HG02610 (cell line): ENCODE measurements around the gene EHBP1L1.
A peak's percentile ranks its signal among the peaks of the same experiment; 100 is the strongest.
"Not testable (repeated sequence)": the region's sequence is repeated elsewhere in the genome, so short reads cannot be mapped to it uniquely, and the experiment has no call there.

ENCODE experiments used
- ATAC-seq: cut with Tn5 transposase; IDR thresholded peaks from one replicate; pipeline ENCODE4 v1.9.1; 2021; ENCODE audit warnings: mild to moderate bottlenecking, moderate library complexity; ENCODE audit not compliant: unreplicated experiment

EHBP1L1 gene

GRCh38 chr11:65560555-65561418 is 15.1 kb upstream of the EHBP1L1 start:
- no peak for ATAC-seq

GRCh38 chr11:65562020-65562419 is 13.8 kb upstream of the EHBP1L1 start:
- no peak for ATAC-seq

DNA sequence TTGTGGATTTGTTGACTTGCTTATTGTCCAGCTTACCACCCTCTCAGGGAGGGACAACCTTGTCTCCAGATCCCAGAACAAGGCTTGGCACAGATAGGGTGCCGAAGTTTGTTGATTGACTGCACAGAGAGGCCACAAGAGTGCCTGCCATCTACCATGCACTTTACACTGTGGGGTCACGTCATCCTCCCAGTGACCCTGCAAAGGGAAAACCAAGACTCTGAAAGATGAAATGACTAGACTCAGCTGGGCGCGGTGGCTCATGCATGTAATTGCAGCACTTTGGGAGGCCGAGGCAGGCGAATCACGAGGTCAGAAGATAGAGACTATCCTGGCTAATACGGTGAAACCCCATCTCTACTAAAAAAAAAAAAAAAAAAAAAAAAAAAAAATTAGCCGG is 13.1 kb upstream of the EHBP1L1 start:
- ATAC-seq = no peak

GRCh38 chr11:65563601-65564000 is 12.3 kb upstream of the EHBP1L1 start:
- ATAC-seq = no peak

GRCh38 chr11:65564879-65565559 is 10.8 kb upstream of the EHBP1L1 start:
- not testable (repeated sequence) for ATAC-seq

- ATAC-seq = no peak
These were observed 10.0 kb upstream of the EHBP1L1 start for GRCh38 chr11:65565624-65566453.

DNA sequence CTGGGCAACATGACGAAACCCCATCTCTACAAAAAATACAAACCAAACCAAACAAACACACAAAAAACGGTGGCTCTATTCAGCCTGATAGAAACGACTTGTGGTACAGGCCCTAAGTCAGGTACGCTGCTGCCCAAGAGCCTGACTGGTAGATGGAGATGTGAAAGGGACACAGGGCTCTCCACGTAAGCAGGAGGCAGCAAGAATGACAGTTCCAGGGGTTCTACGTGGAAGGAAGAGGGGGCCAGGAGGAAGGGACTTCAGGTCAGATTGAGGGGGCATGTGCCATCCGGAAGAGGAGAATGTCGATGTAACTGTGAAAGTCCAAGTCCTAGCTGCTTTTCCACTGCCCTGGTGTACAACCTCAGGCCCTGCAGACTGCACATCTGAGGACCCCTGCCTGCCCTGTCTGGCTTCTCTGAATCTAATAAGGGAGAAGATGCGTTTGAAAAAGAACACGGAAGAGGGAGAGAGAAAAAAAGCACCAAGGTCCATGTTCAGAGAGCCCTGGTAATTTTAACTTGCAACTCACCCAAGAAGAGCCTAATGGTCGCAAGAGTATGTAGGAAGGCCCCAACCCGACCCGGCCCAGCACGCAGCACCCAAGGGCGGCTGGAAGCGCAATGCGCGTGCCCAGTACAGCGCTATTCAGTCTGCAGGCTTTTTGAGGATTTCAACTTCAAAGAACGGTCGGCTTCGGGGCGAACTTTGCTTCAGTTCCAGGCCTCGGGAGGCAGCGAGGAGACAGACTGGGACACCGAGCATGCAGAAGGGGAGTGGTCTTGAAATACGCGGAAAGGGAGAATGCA is 6.5 kb upstream of the EHBP1L1 start:
- peak; percentile 2 for ATAC-seq

DNA sequence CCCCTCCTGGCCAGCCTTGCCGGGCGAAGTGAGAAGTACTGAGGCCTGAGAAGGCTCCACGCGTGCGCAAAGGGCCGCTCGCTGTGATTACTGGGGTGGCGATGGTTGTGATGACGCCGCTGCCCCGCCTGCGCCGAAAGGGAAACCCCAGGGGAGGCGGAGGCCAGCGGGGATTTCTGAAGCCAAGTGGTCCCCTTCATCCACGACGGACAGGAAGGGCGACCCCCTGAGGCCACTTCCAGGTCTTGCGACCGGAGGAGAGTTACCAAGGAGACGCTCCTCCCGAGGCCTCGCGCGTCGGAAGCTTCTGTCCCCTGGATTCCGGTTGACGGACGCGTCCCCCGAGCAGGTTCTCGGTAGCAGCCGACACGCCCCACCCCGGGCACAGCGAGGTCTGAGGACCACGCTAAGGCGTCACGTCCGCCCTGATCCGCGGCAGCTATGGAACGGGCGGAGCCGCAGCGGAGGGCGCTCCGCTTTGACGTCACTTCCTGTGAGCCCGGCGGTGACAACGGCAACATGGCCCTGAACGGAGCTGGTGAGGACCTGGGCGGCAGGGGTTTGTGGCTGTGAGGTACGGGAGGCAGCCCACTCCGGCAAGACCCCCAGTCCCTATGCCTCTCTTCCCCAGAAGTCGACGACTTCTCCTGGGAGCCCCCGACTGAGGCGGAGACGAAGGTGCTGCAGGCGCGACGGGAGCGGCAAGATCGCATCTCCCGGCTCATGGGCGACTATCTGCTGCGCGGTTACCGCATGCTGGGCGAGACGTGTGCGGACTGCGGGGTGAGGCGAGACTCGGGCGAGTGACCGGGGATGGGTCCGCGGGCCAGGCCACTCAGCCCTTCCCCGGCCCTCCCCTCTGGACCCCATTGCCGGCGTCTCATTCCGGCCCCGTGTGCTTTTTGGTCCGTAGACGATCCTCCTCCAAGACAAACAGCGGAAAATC is 5.6 kb upstream of the EHBP1L1 start, which contains the start of gene ZNRD2:
Gene ZNRD2, plus strand, starts transcription at position 505 of the 946 bp plus-strand sequence. Its CDS starts 15 bp downstream, at position 520.
- ATAC-seq = peak; percentile 56

DNA sequence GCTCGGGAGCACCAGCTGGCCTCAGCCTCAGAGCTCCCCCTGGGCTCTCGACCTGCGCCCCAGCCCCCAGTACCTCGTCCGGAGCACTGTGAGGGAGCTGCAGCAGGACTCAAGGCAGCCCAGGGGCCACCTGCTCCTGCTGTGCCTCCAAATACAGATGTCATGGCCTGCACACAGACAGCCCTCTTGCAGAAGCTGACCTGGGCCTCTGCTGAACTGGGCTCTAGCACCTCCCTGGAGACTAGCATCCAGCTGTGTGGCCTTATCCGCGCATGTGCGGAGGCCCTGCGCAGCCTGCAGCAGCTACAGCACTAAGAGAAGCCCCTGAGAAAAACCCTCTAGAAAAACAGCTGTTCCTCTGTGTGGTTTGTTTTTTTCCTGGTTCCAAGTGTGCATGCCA is 4.4 kb upstream of the EHBP1L1 start:
- no peak for ATAC-seq

DNA sequence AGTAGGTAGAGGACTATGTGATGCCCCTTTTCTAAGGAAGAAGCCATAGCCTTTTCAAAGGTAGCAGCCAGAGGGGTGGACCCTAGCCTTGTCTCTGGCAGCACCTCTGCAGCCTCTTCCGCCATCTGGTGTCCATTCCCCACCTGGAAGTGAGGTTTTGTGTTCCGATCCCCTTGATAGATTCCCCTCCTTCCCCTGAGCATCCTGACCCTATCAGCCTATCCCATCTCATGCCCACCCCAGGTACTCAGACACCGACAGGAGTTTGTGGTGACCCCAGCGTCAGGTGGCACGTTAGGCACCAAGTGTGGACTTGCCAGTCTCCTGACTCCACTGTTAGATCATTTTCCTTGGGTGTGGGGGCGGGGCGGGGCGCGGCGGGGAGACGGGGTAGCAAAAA is 3.9 kb upstream of the EHBP1L1 start:
- no peak for ATAC-seq

GRCh38 chr11:65572356-65573051 is 3.3 kb upstream of the EHBP1L1 start, which contains the start of gene FAM89B:
Gene FAM89B (plus strand): TSS chr11:65572538. CDS start chr11:65572670, 132 bp downstream.
- ATAC-seq = no peak

DNA sequence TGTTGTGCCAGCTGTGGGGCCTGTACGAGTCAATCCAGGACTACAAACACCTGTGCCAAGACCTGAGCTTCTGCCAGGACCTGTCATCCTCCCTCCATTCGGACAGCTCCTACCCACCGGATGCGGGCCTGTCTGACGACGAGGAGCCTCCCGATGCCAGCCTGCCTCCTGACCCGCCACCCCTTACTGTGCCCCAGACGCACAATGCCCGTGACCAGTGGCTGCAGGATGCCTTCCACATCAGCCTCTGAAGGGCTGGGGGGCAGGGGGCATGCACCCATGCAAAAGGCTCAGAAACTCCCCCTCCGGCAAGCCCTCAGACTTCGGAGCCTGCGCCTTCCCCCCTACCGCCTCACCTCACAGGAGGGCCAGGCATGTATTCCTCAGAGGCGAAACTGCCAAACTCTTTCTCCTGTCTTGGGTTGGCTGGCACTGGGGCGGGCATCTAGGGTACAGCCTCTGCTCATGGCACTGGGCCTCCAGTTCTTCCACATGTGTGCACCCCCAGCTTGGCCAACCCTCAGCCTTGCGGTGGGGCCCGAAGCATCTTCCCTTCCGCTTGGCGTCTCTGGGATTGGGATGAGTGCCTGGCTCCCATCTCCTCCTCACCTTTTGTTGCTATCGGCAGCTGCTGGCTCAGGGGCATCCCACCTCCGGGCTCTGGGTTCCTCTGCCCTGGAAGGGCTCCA is 2.3 kb upstream of the EHBP1L1 start:
- ATAC-seq = no peak

DNA sequence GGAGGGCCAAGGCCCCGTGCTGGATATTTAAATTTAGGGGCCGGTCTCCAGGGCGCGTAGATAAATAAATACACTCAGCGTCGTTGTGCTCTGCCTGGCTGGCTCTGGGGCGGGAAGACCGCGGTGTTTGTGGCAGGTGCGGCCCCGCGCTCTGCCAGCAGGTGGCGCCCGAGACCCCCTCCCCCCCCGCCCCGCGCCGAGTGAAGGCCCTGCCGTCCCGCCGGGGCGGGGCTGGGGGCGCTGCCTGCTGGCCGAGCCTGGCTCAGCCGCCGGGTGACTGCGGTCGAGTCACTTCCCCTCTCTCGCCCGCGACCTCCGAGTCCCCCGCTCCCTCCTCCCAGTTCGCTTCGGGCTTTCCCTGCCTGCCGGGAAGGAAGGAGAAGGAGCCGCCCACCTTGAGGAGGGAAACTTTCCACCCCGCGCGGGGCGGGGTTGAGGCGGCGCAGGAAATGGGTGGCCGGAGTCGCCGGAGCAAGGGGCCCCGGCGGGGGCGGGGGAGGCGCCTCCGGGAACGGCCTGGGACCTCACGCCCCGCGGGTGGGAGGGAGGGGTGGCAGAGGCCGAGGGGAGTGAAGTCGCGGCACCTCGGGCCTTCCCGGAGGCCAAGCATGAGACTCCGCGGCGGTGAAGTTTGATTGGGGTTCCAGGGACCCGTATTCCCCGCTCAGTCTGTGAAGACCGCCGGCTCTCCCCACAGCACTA is 1.6 kb upstream of the EHBP1L1 start:
- ATAC-seq = peak; percentile 29

GRCh38 chr11:65574811-65575567 is 864 bp upstream of the EHBP1L1 start:
- no peak for ATAC-seq

DNA sequence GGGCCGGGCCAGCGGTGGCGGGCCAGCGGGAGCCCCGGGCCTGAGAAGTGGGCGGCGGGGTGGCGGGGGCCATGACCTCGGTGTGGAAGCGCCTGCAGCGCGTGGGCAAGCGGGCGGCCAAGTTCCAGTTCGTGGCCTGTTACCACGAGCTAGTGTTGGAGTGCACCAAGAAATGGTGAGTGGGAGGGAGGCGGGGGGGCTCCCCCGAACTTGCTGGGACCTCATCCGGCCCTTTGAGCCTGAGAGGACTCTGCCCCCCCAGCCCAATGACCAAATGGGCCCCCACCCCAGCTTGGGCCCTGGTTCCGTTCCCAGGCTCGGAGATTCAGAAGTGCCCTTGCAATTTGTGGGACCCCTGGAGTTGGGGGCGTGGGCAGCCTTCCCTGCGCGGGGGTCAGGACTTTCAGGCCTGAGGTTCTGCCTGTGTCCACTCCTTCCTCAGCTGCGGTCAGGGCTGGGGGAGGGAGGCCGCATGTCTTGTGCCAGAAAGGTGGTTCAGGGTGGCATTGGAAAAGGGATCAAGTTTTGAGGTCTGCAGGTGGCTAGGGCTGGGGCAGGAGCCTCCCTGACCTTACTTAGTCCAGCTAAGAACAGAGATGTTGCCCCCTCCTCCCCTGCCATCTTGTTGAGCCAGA is 496 bp downstream of the EHBP1L1 start:
- no peak for ATAC-seq
